ENCODE data around the gene ATP1B3. TPM values are rescaled to one million over a fixed set of nuclear protein-coding genes. Genes with fewer than 3 reads are reported as not detected.

The ATP1B3 gene
- total and polyA plus RNA-seq, 2 of the 13 experiments (the other 11 are each of a cell fraction or from before 2014, with no cell fraction given): 84.3 to 93.6 TPM

DNA sequence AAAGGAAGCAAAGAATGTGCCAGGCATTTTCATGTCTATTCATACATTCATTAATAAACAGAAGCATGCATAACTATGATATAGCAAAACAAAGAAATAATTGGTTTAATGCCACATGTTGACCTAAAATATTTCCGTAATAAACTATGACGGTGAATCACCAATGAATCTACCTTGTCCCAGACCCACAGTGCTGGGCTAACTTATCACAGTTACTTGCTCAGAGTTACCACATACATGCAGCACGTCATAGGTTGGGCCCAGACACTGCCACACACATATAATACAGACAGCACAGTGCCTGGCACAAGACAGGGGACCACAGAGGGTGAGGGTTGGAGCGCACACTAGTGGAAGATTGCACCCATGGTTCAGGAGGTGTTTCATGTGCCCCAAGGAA lies 86.9 kb downstream of the ATP1B3 start:
- TF ChIP-seq, protein P1, sequence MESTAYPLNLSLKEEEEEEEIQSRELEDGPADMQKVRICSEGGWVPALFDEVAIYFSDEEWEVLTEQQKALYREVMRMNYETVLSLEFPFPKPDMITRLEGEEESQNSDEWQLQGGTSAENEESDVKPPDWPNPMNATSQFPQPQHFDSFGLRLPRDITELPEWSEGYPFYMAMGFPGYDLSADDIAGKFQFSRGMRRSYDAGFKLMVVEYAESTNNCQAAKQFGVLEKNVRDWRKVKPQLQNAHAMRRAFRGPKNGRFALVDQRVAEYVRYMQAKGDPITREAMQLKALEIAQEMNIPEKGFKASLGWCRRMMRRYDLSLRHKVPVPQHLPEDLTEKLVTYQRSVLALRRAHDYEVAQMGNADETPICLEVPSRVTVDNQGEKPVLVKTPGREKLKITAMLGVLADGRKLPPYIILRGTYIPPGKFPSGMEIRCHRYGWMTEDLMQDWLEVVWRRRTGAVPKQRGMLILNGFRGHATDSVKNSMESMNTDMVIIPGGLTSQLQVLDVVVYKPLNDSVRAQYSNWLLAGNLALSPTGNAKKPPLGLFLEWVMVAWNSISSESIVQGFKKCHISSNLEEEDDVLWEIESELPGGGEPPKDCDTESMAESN (CRISPR knock-in tag; conservative IDR thresholded peaks at IDR 0.05): no peak
- TF ChIP-seq ATF7-NPFF (CRISPR knock-in tag; IDR thresholded peaks at IDR 0.05; ENCODE audit: low read depth): no peak
- no peak for TF ChIP-seq MAX (IDR thresholded peaks at IDR 0.05)
- TF ChIP-seq ZNF234 (CRISPR knock-in tag; conservative IDR thresholded peaks at IDR 0.05): no peak
- ATAC-seq (no peak), FAIRE-seq (no peak), DNase-seq (ENCODE audit: low spot score) (no peak)
- ChIA-PET POLR2A (no interaction called here), CTCF (ENCODE audit: low intra/inter-chr PET ratio, low total read pairs) (interaction anchor here (0.7 to 1.0 kb wide), 3 partner anchors 35 to 217 kb away, joined by 3 read pairs; no protein-coding TSS in a partner anchor)
- in situ Hi-C loops (cut with HindIII; ENCODE audit: extremely low pct_ligation_motif_present, low pct_unique_long_range_greater_than_20kb) (loop anchor here (10.0 kb wide), 1 partner anchor 312 kb away; no protein-coding TSS in a partner anchor), intact Hi-C loops (cut with micrococcal nuclease; ENCODE audit: unreplicated experiment) (no loop called here)
- Histone ChIP-seq H3K27ac (ENCODE audit: extremely low read length, insufficient read depth, low read length) (no peak overlapping the region), H3K79me2 (ENCODE audit: insufficient read depth, low read length) (no peaks in the 10 kb centered on the region), H2AFZ (ENCODE audit: low read length) (no peak overlapping the region), H3K27me3 (ENCODE audit: control insufficient read depth in 1 of 2, insufficient read depth in 2 of 2, low read length in 2 of 2) (no peaks in the 10 kb centered on the region), H3K4me2 (ENCODE audit: low read depth, low read length) (no peak overlapping the region), H4K20me1 (ENCODE audit: insufficient read depth, low read length) (no peaks in the 10 kb centered on the region), H3K4me3 (replicated peaks in 1 of 3; ENCODE audit: insufficient read depth in 1 of 3, low read depth in 2 of 3, low read length in 3 of 3) (no peak overlapping the region), H3K9ac (ENCODE audit: insufficient read depth, low read depth, low read length) (no peak overlapping the region), H3K9me3 (ENCODE audit: low read length) (no peaks in the 10 kb centered on the region), H3K36me3 (replicated peaks in 1 of 2; ENCODE audit: control insufficient read depth in 1 of 2, insufficient read depth in 2 of 2, low read length in 2 of 2) (peaks cover 4 to 13% of the 10 kb centered on the region in 2 experiments; a peak in 4 of 5 replicates), H3K4me1 (ENCODE audit: insufficient read depth, low read length) (peaks cover 8% of the 10 kb centered on the region)
- no TSS peak for BruUV-seq (replicated peaks)
- 99% methylated on average over 4 of the region's 4 CpGs for WGBS (ENCODE audit: low lambda C conversion rate)

- Histone ChIP-seq H3K27me3 (ENCODE audit: control insufficient read depth in 1 of 2, insufficient read depth in 2 of 2, low read length in 2 of 2) (no peaks in the 10 kb centered on the region), H3K36me3 (replicated peaks in 1 of 2; ENCODE audit: control insufficient read depth in 1 of 2, insufficient read depth in 2 of 2, low read length in 2 of 2) (peaks cover 3 to 7% of the 10 kb centered on the region in 2 experiments; a peak in 4 of 5 replicates), H2AFZ (ENCODE audit: low read length) (no peak overlapping the region), H3K27ac (ENCODE audit: extremely low read length, insufficient read depth, low read length) (no peak overlapping the region), H3K9ac (ENCODE audit: insufficient read depth, low read depth, low read length) (no peak overlapping the region), H3K4me2 (ENCODE audit: low read depth, low read length) (no peak overlapping the region), H3K4me1 (ENCODE audit: insufficient read depth, low read length) (peaks cover 8% of the 10 kb centered on the region), H4K20me1 (ENCODE audit: insufficient read depth, low read length) (no peaks in the 10 kb centered on the region), H3K9me3 (ENCODE audit: low read length) (no peaks in the 10 kb centered on the region), H3K79me2 (ENCODE audit: insufficient read depth, low read length) (no peaks in the 10 kb centered on the region), H3K4me3 (replicated peaks in 1 of 3; ENCODE audit: insufficient read depth in 1 of 3, low read depth in 2 of 3, low read length in 3 of 3) (no peak overlapping the region)
- ChIA-PET CTCF (ENCODE audit: low intra/inter-chr PET ratio, low total read pairs) (no interaction called here), POLR2A (no interaction called here)
- no peak for ATAC-seq
- 78% methylated on average over 1 of the region's 1 CpG for WGBS (ENCODE audit: low lambda C conversion rate)
- no peak for FAIRE-seq
- DNase-seq (ENCODE audit: low spot score): no peak
- BruUV-seq (replicated peaks): no TSS peak
- in situ Hi-C loops (cut with HindIII; ENCODE audit: extremely low pct_ligation_motif_present, low pct_unique_long_range_greater_than_20kb) (loop anchor here (10.0 kb wide), 1 partner anchor 309 kb away; no protein-coding TSS in a partner anchor), intact Hi-C loops (cut with micrococcal nuclease; ENCODE audit: unreplicated experiment) (no loop called here)
- TF ChIP-seq IKZF5 (CRISPR knock-in tag; IDR thresholded peaks at IDR 0.05) (no peak), GATAD1 (CRISPR knock-in tag; IDR thresholded peaks at IDR 0.05) (no peak), ZNF879 (CRISPR knock-in tag; IDR thresholded peaks at IDR 0.05) (no peak), ZBTB4 (CRISPR knock-in tag; IDR thresholded peaks at IDR 0.05; ENCODE audit: borderline replicate concordance) (no peak), HNRNPK (IDR thresholded peaks at IDR 0.05; ENCODE audit: low read depth, low read length, poor library complexity, severe bottlenecking) (peak; percentile 92)
Measured at GRCh38 chr3:141965471-141965870, 89.0 kb downstream of the ATP1B3 start.

Measured in HepG2 (cell line).